Testis (tissue), 2 donors: ENCODE results near the gene SAMHD1.

Source experiments
- CTCF ChIP-seq, 3 experiments: fragments of 450-650 bp in 2 of 3; fragments of 200-600 bp in 1 of 3; sonication (generic) in 1 of 3; IDR thresholded peaks; one replicate each; pipeline ENCODE4 v1.5.1; 2016 to 2019; ENCODE audit warnings: antibody characterized with exemption in 3 of 3, mild to moderate bottlenecking in 2 of 3, moderate library complexity in 1 of 3
- POLR2A ChIP-seq: fragments of 450-650 bp; IDR thresholded peaks from one replicate; pipeline ENCODE4 v1.6.1; 2017; ENCODE audit warnings: antibody characterized with exemption, mild to moderate bottlenecking, moderate library complexity

GRCh38 chr20:36852187-36852586 is 99.3 kb downstream of the SAMHD1 start:
- TF ChIP-seq CTCF (IDR thresholded peaks at IDR 0.05) (no peak), POLR2A (no peak)
